HepG2 (cell line): Measurements from ENCODE around the gene TMEM253. TPM values are rescaled to one million over a fixed set of nuclear protein-coding genes. Genes with fewer than 3 reads are reported as not detected.

Experiments used
- GABPB1 ChIP-seq: IDR thresholded peaks from 2 replicates; pipeline ENCODE4 v1.6.1; 2016; ENCODE audit warnings: mild to moderate bottlenecking, missing genetic modification reagents, moderate library complexity, missing compliant biosample characterization
- JARID2 ChIP-seq: sonication (generic); formaldehyde crosslinking; IDR thresholded peaks from 2 replicates; pipeline ENCODE4 v1.8.1; 2023; ENCODE audit warnings: missing genetic modification reagents, inconsistent platforms; ENCODE audit not compliant: insufficient replicate concordance
- JUN ChIP-seq: sonication (generic); formaldehyde crosslinking; IDR thresholded peaks from 2 replicates; pipeline ENCODE4 v1.4.0; 2020; ENCODE audit warnings: mild to moderate bottlenecking, missing genetic modification reagents
- NFKB2 ChIP-seq: sonication (generic); formaldehyde crosslinking; IDR thresholded peaks from 2 replicates; pipeline ENCODE4 v1.4.0; 2020; ENCODE audit warnings: missing genetic modification reagents, borderline replicate concordance
- NR1H2 ChIP-seq: sonication (generic); formaldehyde crosslinking; IDR thresholded peaks from 2 replicates; pipeline ENCODE4 v1.8.1; 2022; ENCODE audit warnings: low read depth, missing genetic modification reagents, borderline replicate concordance
- PRMT3 ChIP-seq: sonication (generic); formaldehyde crosslinking; IDR thresholded peaks from 2 replicates; pipeline ENCODE4 v1.8.1; 2022; ENCODE audit warnings: low read depth, mild to moderate bottlenecking, moderate library complexity, missing genetic modification reagents, borderline replicate concordance
- SIN3A ChIP-seq: IDR thresholded peaks from 2 replicates; pipeline ENCODE4 v1.6.1; 2011; ENCODE audit warnings: low read depth, mild to moderate bottlenecking, control low read depth, low read length, borderline replicate concordance
- SIX4 ChIP-seq: sonication (generic); formaldehyde crosslinking; IDR thresholded peaks from 2 replicates; pipeline ENCODE4 v1.4.0; 2020; ENCODE audit warnings: missing genetic modification reagents
- TBX2 ChIP-seq: sonication (generic); formaldehyde crosslinking; IDR thresholded peaks from 2 replicates; pipeline ENCODE4 v1.5.0; 2020; ENCODE audit warnings: missing genetic modification reagents, mild to moderate bottlenecking, borderline replicate concordance
- TBX3 ChIP-seq: fragments of 450-650 bp; IDR thresholded peaks from 2 replicates; pipeline ENCODE4 v1.6.1; 2017; ENCODE audit warnings: antibody characterized with exemption, mild to moderate bottlenecking, inconsistent platforms, borderline replicate concordance
- TEAD2 ChIP-seq: sonication (generic); formaldehyde crosslinking; IDR thresholded peaks from 2 replicates; pipeline ENCODE4 v1.9.0; 2021; ENCODE audit warnings: missing genetic modification reagents
- ZEB1 ChIP-seq: IDR thresholded peaks from 2 replicates; pipeline ENCODE4 v1.6.1; 2012; ENCODE audit warnings: mild to moderate bottlenecking, low read depth, inconsistent platforms; ENCODE audit not compliant: insufficient replicate concordance
- ZNF383 ChIP-seq: sonication (generic); formaldehyde crosslinking; IDR thresholded peaks from 2 replicates; pipeline ENCODE4 v1.4.0; 2020; ENCODE audit warnings: missing genetic modification reagents, mild to moderate bottlenecking, borderline replicate concordance
- ZNF549 ChIP-seq: sonication (generic); formaldehyde crosslinking; IDR thresholded peaks from 2 replicates; pipeline ENCODE4 v1.5.0; 2020; ENCODE audit warnings: missing genetic modification reagents
- ZNF563 ChIP-seq: sonication (generic); formaldehyde crosslinking; IDR thresholded peaks from 2 replicates; pipeline ENCODE4 v1.8.0; 2022; ENCODE audit warnings: mild to moderate bottlenecking, moderate library complexity, missing genetic modification reagents
- ZNF605 ChIP-seq: sonication (generic); formaldehyde crosslinking; IDR thresholded peaks from 2 replicates; pipeline ENCODE4 v1.8.0; 2022; ENCODE audit warnings: mild to moderate bottlenecking, missing genetic modification reagents
- ZNF788 ChIP-seq: sonication (generic); formaldehyde crosslinking; IDR thresholded peaks from 2 replicates; pipeline ENCODE4 v1.5.0; 2020; ENCODE audit warnings: mild to moderate bottlenecking, missing genetic modification reagents, borderline replicate concordance
- ZNF879 ChIP-seq: sonication (generic); formaldehyde crosslinking; IDR thresholded peaks from 2 replicates; pipeline ENCODE4 v1.8.1; 2023; ENCODE audit warnings: missing genetic modification reagents
- polyA plus RNA-seq, 8 experiments: library from polyadenylated mRNA; depleted of rRNA in 3 of 8; stranded (reverse) in 7 of 8; unstranded in 1 of 8; fragments of >200 nt; fragmentation: Illumina TruSeq in 4 of 8; extraction: Trizol in 4 of 8; gene quantifications; 2 replicates each; pipeline versions ENCODE4 v1.2.1 to v1.2.3, GENCODE V29; 2011 to 2016; ENCODE audit warnings: low read depth in 4 of 8, missing spikeins in 1 of 8, mixed read lengths in 1 of 8; ENCODE audit not compliant: insufficient read depth in 1 of 8
- total RNA-seq, 5 experiments: library from RNA; depleted of rRNA; stranded (reverse); fragments of >200 nt; fragmentation: Illumina TruSeq; extraction: Trizol; gene quantifications; 2 replicates each; pipeline ENCODE4 v1.2.3, GENCODE V29; 2016; ENCODE audit warnings: low read depth in 1 of 5
- TF ChIP-seq, protein P1 (sequence below): sonication (generic); formaldehyde crosslinking; conservative IDR thresholded peaks from 2 replicates; pipeline ENCODE4 v1.4.0; 2020; ENCODE audit warnings: missing genetic modification reagents
- TF ChIP-seq, protein P2 (sequence below): sonication (generic); formaldehyde crosslinking; IDR thresholded peaks from 2 replicates; pipeline ENCODE4 v1.8.1; 2022; ENCODE audit warnings: mild to moderate bottlenecking, missing genetic modification reagents
- TF ChIP-seq, protein P3 (sequence below): sonication (generic); formaldehyde crosslinking; IDR thresholded peaks from 2 replicates; pipeline ENCODE4 v1.4.0; 2020; ENCODE audit warnings: missing genetic modification reagents, low read depth, mild to moderate bottlenecking, borderline replicate concordance
- TF ChIP-seq, protein P4 (sequence below): sonication (generic); formaldehyde crosslinking; IDR thresholded peaks from 2 replicates; pipeline ENCODE4 v1.4.0; 2020; ENCODE audit warnings: mild to moderate bottlenecking, missing genetic modification reagents
- TF ChIP-seq, protein P5 (sequence below): sonication (generic); formaldehyde crosslinking; IDR thresholded peaks from 2 replicates; pipeline ENCODE4 v1.4.0; 2020; ENCODE audit warnings: mild to moderate bottlenecking, missing genetic modification reagents

Gene TMEM253
- total and polyA plus RNA-seq, 2 of the 13 experiments (the other 11 are each of a cell fraction or from before 2014, with no cell fraction given), result 0.29 to 0.45 TPM

DNA sequence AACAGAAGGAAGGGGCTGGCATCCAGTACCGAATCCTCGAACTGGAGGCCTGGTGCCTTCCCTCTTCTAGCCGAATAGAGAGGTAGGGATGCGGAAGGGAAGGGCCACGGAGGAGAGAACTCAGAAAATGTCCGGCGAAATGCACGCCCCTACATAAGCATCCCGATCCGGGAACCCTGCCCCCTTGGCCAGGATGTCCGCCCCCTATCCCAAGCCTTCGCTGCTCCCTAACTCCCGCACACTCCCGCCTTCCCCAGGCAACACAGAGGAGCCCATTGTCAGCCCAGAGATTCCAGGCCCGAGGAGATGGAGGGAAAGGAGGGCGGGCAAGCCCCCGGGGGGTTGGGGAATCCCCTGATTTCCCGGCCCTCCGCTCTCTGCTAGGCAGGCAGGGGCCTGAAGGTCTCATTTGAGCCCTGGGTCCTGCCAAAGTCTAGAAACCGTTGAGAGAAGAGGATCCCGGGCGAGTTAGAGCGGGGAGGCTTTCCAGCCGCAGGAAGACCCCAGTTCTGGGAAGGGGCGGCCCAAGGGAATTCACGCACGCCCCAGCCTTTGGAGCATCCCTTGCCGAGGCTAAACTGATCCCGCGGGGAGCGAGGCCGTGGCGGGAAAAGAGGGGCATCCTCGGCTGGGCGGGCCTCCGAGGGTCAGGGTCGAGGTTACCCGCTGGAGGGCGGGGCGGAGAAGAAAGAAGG, 31.3 kb upstream of the TMEM253 start (continued):
- TF ChIP-seq, protein P1, sequence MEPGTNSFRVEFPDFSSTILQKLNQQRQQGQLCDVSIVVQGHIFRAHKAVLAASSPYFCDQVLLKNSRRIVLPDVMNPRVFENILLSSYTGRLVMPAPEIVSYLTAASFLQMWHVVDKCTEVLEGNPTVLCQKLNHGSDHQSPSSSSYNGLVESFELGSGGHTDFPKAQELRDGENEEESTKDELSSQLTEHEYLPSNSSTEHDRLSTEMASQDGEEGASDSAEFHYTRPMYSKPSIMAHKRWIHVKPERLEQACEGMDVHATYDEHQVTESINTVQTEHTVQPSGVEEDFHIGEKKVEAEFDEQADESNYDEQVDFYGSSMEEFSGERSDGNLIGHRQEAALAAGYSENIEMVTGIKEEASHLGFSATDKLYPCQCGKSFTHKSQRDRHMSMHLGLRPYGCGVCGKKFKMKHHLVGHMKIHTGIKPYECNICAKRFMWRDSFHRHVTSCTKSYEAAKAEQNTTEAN (CRISPR knock-in tag), result peak; percentile 27; the same call in 1 of the 2 replicates
- TF ChIP-seq SIX4, result no peak
- no peak for TF ChIP-seq ZNF383 (CRISPR knock-in tag)
- TF ChIP-seq, protein P2, sequence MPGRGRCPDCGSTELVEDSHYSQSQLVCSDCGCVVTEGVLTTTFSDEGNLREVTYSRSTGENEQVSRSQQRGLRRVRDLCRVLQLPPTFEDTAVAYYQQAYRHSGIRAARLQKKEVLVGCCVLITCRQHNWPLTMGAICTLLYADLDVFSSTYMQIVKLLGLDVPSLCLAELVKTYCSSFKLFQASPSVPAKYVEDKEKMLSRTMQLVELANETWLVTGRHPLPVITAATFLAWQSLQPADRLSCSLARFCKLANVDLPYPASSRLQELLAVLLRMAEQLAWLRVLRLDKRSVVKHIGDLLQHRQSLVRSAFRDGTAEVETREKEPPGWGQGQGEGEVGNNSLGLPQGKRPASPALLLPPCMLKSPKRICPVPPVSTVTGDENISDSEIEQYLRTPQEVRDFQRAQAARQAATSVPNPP, result peak; percentile 7; the same call in 1 of the 2 replicates
- peak; percentile 44; the same call in 1 of the 2 replicates for TF ChIP-seq JUN (CRISPR knock-in tag)
- TF ChIP-seq SIN3A, result peak; percentile 81; the same call in 1 of the 2 replicates
- peak; percentile 92; the same call in 1 of the 2 replicates for TF ChIP-seq ZNF605
- no peak for TF ChIP-seq ZNF563 (CRISPR knock-in tag)
- TF ChIP-seq, protein P3, sequence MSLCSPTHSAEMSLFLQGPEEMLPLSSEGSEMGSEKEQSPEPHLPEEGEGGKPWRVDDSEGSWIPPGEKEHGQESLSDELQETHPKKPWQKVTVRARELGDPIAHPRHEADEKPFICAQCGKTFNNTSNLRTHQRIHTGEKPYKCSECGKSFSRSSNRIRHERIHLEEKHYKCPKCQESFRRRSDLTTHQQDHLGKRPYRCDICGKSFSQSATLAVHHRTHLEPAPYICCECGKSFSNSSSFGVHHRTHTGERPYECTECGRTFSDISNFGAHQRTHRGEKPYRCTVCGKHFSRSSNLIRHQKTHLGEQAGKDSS (CRISPR knock-in tag), result peak; percentile 64; the same call in 1 of the 2 replicates
- TF ChIP-seq TEAD2 (CRISPR knock-in tag), result no peak
- peak; percentile 75; the same call in 1 of the 2 replicates for TF ChIP-seq ZNF879
- no peak for TF ChIP-seq ZEB1
- 0 out of 2 replicates have a peak, but pooled peaks have one; percentile 66 for TF ChIP-seq NFKB2 (CRISPR knock-in tag)
- TF ChIP-seq, protein P4, sequence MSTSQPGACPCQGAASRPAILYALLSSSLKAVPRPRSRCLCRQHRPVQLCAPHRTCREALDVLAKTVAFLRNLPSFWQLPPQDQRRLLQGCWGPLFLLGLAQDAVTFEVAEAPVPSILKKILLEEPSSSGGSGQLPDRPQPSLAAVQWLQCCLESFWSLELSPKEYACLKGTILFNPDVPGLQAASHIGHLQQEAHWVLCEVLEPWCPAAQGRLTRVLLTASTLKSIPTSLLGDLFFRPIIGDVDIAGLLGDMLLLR (CRISPR knock-in tag), result no peak
- TF ChIP-seq PRMT3 (CRISPR knock-in tag), result no peak; the same call in 1 of the 2 replicates
- TF ChIP-seq ZNF788 (CRISPR knock-in tag), result peak; percentile 80; the same call in 1 of the 2 replicates
- TF ChIP-seq GABPB1 (CRISPR knock-in tag), result peak; percentile 27; the same call in 1 of the 2 replicates
- TF ChIP-seq ZNF549 (CRISPR knock-in tag), result no peak
- no peak for TF ChIP-seq JARID2 (CRISPR knock-in tag)
- TF ChIP-seq TBX3, result no peak
- peak; percentile 74 for TF ChIP-seq TBX2 (CRISPR knock-in tag)
- TF ChIP-seq NR1H2, result no peak
- TF ChIP-seq, protein P5, sequence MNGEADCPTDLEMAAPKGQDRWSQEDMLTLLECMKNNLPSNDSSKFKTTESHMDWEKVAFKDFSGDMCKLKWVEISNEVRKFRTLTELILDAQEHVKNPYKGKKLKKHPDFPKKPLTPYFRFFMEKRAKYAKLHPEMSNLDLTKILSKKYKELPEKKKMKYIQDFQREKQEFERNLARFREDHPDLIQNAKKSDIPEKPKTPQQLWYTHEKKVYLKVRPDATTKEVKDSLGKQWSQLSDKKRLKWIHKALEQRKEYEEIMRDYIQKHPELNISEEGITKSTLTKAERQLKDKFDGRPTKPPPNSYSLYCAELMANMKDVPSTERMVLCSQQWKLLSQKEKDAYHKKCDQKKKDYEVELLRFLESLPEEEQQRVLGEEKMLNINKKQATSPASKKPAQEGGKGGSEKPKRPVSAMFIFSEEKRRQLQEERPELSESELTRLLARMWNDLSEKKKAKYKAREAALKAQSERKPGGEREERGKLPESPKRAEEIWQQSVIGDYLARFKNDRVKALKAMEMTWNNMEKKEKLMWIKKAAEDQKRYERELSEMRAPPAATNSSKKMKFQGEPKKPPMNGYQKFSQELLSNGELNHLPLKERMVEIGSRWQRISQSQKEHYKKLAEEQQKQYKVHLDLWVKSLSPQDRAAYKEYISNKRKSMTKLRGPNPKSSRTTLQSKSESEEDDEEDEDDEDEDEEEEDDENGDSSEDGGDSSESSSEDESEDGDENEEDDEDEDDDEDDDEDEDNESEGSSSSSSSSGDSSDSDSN, result peak; percentile 43; the same call in 1 of the 2 replicates
